HCT116 (cell line): Measurements from ENCODE around the gene MAP3K3. TPM values are rescaled to one million over a fixed set of nuclear protein-coding genes. Genes with fewer than 3 reads are reported as not detected.

ENCODE experiments used
- ATAC-seq: fragments of 200-7000 bp; cut with Tn5 transposase; 2 replicates; pipeline ENCODE4 v1.9.1; 2020; ENCODE audit warnings: mild to moderate bottlenecking, moderate library complexity
- BruUV-seq: library from RNA; stranded (reverse); fragments of 400-500 nt; replicated peaks from 2 replicates; lab custom pipeline; 2021; lab: Mats Ljungman, UMichigan
- CTCF ChIA-PET: fragments of 300-600 bp; sonication (Branson Sonifier 250); formaldehyde crosslinking; loops from one replicate; lab custom pipeline; 2021; ENCODE audit warnings: antibody characterized with exemption; lab: Charles Lee
- POLR2A ChIA-PET: fragments of 300-600, 350-600 bp; sonication (Branson Sonifier 250); formaldehyde crosslinking; loops from one replicate; lab custom pipeline; 2021; ENCODE audit warnings: antibody characterized with exemption; lab: Charles Lee
- RAD21 ChIA-PET, 2 experiments: fragments of 300-600 bp; sonication (Branson Sonifier 250); formaldehyde crosslinking; loops; one replicate each; lab custom pipeline; 2023; ENCODE audit warnings: low total read pairs in 2 of 2; ENCODE audit not compliant: uncharacterized antibody in 2 of 2, unreplicated experiment in 2 of 2, low non-redundant PET in 1 of 2; lab: Charles Lee
- DNase-seq: peaks from one replicate; pipeline ENCODE4 v3.0.0-alpha.2; 2010; ENCODE audit warnings: low read depth, low spot score
- H2AFZ ChIP-seq: fragments of 200-600 bp; shearing (Covaris generic), sonication (generic); 2 replicates; pipeline ENCODE4 v1.6.1; 2017; ENCODE audit warnings: low read depth, mixed run types, mixed read lengths, antibody characterized with exemption, low read length; ENCODE audit not compliant: poor library complexity, severe bottlenecking
- H3K27ac ChIP-seq: 2 replicates; pipeline ENCODE4 v1.5.1; 2012; ENCODE audit warnings: low read depth, low read length
- H3K27me3 ChIP-seq: fragments of 200-600 bp; sonication (generic); 2 replicates; pipeline ENCODE4 v1.6.1; 2016; ENCODE audit warnings: mixed run types, low read length, mixed read lengths; ENCODE audit not compliant: insufficient read depth
- H3K36me3 ChIP-seq, 2 experiments: fragments of 200-500 bp in 1 of 2; fragments of 200-600 bp in 1 of 2; sonication (Bioruptor generic) in 1 of 2; sonication (generic) in 1 of 2; 2 replicates each; pipeline versions ENCODE4 v1.5.1 to v1.6.1; 2014 to 2016; ENCODE audit warnings: low read length in 2 of 2, inconsistent platforms in 1 of 2, mixed read lengths in 1 of 2, mixed run types in 1 of 2; ENCODE audit not compliant: insufficient read depth in 2 of 2, control insufficient read depth in 1 of 2
- H3K4me1 ChIP-seq, 2 experiments: fragments of 200-600 bp in 1 of 2; sonication (generic) in 1 of 2; 2 replicates each; pipeline versions ENCODE4 v1.5.1 to v1.6.1; 2012 to 2017; ENCODE audit warnings: low read length in 2 of 2, inconsistent platforms in 1 of 2, mild to moderate bottlenecking in 1 of 2, mixed read lengths in 1 of 2, mixed run types in 1 of 2, moderate library complexity in 1 of 2; ENCODE audit not compliant: insufficient read depth in 2 of 2, control insufficient read depth in 1 of 2
- H3K4me2 ChIP-seq: fragments of 200-600 bp; sonication (generic); 2 replicates; pipeline ENCODE4 v1.6.1; 2017; ENCODE audit warnings: mixed run types, low read length, mixed read lengths
- H3K4me3 ChIP-seq, 2 experiments: fragments of 200-600 bp in 1 of 2; sonication (generic) in 1 of 2; replicated peaks in 1 of 2; 2 replicates each; pipeline ENCODE4 v1.5.1; 2011 to 2016; ENCODE audit warnings: low read length in 2 of 2, control low read depth in 1 of 2, low read depth in 1 of 2, mild to moderate bottlenecking in 1 of 2, mixed read lengths in 1 of 2, mixed run types in 1 of 2
- H3K79me2 ChIP-seq: fragments of 200-600 bp; sonication (generic); 2 replicates; pipeline ENCODE4 v1.6.1; 2017; ENCODE audit warnings: mild to moderate bottlenecking, mixed run types, low read length, moderate library complexity, mixed read lengths; ENCODE audit not compliant: insufficient read depth
- H3K9ac ChIP-seq: fragments of 200-600 bp; sonication (generic); 2 replicates; pipeline ENCODE4 v1.6.1; 2016; ENCODE audit warnings: low read length, mixed read lengths
- H3K9me2 ChIP-seq: fragments of 200-600 bp; sonication (generic), shearing (Covaris generic); 2 replicates; pipeline ENCODE4 v1.6.1; 2017; ENCODE audit warnings: mixed run types, mild to moderate bottlenecking, moderate library complexity; ENCODE audit not compliant: insufficient read depth
- H3K9me3 ChIP-seq, 2 experiments: fragments of 200-500 bp in 1 of 2; fragments of 200-600 bp in 1 of 2; sonication (Bioruptor generic) in 1 of 2; sonication (generic) in 1 of 2; 2 replicates each; pipeline ENCODE4 v1.6.1; 2014 to 2017; ENCODE audit warnings: low read length in 2 of 2, mixed read lengths in 2 of 2, inconsistent platforms in 1 of 2, low read depth in 1 of 2, mild to moderate bottlenecking in 1 of 2, mixed run types in 1 of 2, moderate library complexity in 1 of 2; ENCODE audit not compliant: control insufficient read depth in 1 of 2, insufficient read depth in 1 of 2
- H4K20me1 ChIP-seq: fragments of 200-600 bp; sonication (generic), shearing (Covaris generic); 2 replicates; pipeline ENCODE4 v1.6.1; 2017; ENCODE audit warnings: mixed run types, mild to moderate bottlenecking, moderate library complexity; ENCODE audit not compliant: insufficient read depth
- CTCF ChIP-seq, 3 experiments: fragments of 200-600 bp in 1 of 3; sonication (generic) in 1 of 3; IDR thresholded peaks in 2 of 3; conservative IDR thresholded peaks in 1 of 3; 2 replicates each; pipeline ENCODE4 v1.5.1; 2012 to 2017; ENCODE audit warnings: low read depth in 2 of 3, low read length in 2 of 3, antibody characterized with exemption in 1 of 3, borderline replicate concordance in 1 of 3, control low read depth in 1 of 3, mild to moderate bottlenecking in 1 of 3, mixed read lengths in 1 of 3, mixed run types in 1 of 3, moderate library complexity in 1 of 3; ENCODE audit not compliant: insufficient read depth in 1 of 3
- EGR1 ChIP-seq: IDR thresholded peaks from 2 replicates; pipeline ENCODE4 v1.6.1; 2012; ENCODE audit warnings: low read depth
- ELF1 ChIP-seq: IDR thresholded peaks from 2 replicates; pipeline ENCODE4 v1.6.1; 2012; ENCODE audit warnings: low read depth, borderline replicate concordance
- EZH2 ChIP-seq: fragments of 200-600 bp; sonication (generic); IDR thresholded peaks from 2 replicates; pipeline ENCODE4 v1.6.1; 2017; ENCODE audit warnings: antibody characterized with exemption, mixed run types
- EZH2phosphoT487 ChIP-seq: fragments of 200-600 bp; IDR thresholded peaks from 2 replicates; pipeline ENCODE4 v1.6.1; 2018; ENCODE audit warnings: antibody characterized with exemption, borderline replicate concordance
- FOSL1 ChIP-seq: IDR thresholded peaks from 2 replicates; pipeline ENCODE4 v1.6.1; 2012; ENCODE audit warnings: low read depth
- JUND ChIP-seq: IDR thresholded peaks from 2 replicates; pipeline ENCODE4 v1.6.1; 2012
- POLR2AphosphoS5 ChIP-seq: IDR thresholded peaks from 2 replicates; pipeline ENCODE4 v1.6.1; 2011; ENCODE audit warnings: mild to moderate bottlenecking, low read depth, low read length, moderate library complexity
- SIN3A ChIP-seq: IDR thresholded peaks from 2 replicates; pipeline ENCODE4 v1.6.1; 2012; ENCODE audit warnings: low read depth
- SP1 ChIP-seq: IDR thresholded peaks from 2 replicates; pipeline ENCODE4 v1.6.1; 2012; ENCODE audit warnings: low read depth
- TCF7L2 ChIP-seq: IDR thresholded peaks from 2 replicates; pipeline ENCODE4 v1.7.0; 2011; ENCODE audit warnings: borderline replicate concordance, inconsistent platforms; ENCODE audit not compliant: insufficient read depth, insufficient read length; ENCODE audit errors: extremely low read depth
- ZFX ChIP-seq: fragments of 450-650 bp; IDR thresholded peaks from 2 replicates; pipeline ENCODE4 v1.6.1; 2017
- ZNF274 ChIP-seq: fragments of 200-500 bp; sonication (Bioruptor generic); IDR thresholded peaks from 2 replicates; pipeline ENCODE4 v1.6.1; 2014; ENCODE audit warnings: mild to moderate bottlenecking, low read depth, low read length, inconsistent platforms
- intact Hi-C: fragments of 100-400 bp; cut with micrococcal nuclease; formaldehyde crosslinking; loops from 2 replicates; pipeline ENCODE4 v1.10.0; 2022
- total RNA-seq: library from RNA; stranded (reverse); gene quantifications from one replicate; pipeline ENCODE4 v1.2.1, GENCODE V29; 2021; ENCODE audit not compliant: unreplicated experiment
- TF ChIP-seq, protein P1 (sequence below): IDR thresholded peaks from 2 replicates; pipeline ENCODE4 v1.6.1; 2012
- TF ChIP-seq, protein P2 (sequence below): IDR thresholded peaks from 2 replicates; pipeline ENCODE4 v1.6.1; 2012; ENCODE audit warnings: low read depth

Gene MAP3K3
- total RNA-seq, 1 experiment from 2014 or later, result 18.5 TPM

- H3K27ac ChIP-seq, result no peak overlapping the region
- POLR2A ChIA-PET, result no interaction called here
- intact Hi-C loops, result no loop called here
- no TSS peak for BruUV-seq
- no peak overlapping the region for H3K4me2 ChIP-seq
- no peak for ATAC-seq
- CTCF ChIA-PET, result no interaction called here
- H4K20me1 ChIP-seq, result no peaks in the 10 kb centered on the region
- RAD21 ChIA-PET, result no interaction called here
- TF ChIP-seq JUND (no peak), FOSL1 (no peak), CTCF (IDR thresholded peaks at IDR 0.05 in 2 of 3, conservative IDR thresholded peaks at IDR 0.05 in 1 of 3; ENCODE audit: borderline replicate concordance in 1 of 3, insufficient read depth in 1 of 3, low read depth in 2 of 3, low read length in 2 of 3) (no peak), SP1 (no peak), EZH2phosphoT487 (no peak)
- TF ChIP-seq, protein P1, sequence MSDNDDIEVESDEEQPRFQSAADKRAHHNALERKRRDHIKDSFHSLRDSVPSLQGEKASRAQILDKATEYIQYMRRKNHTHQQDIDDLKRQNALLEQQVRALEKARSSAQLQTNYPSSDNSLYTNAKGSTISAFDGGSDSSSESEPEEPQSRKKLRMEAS, result no peak
- TF ChIP-seq, all 23 proteins: peak for 0
- Histone ChIP-seq H3K4me3 (no peak overlapping the region), H3K27me3 (no peaks in the 10 kb centered on the region), H3K9me2 (no peaks in the 10 kb centered on the region), H2AFZ (no peak overlapping the region), H3K36me3 (0 out of 4 replicates have a peak, but pooled peaks cover 0 to 5% of the 10 kb centered on the region in 2 experiments), H3K4me1 (no peaks in the 10 kb centered on the region), H3K9ac (no peak overlapping the region), H3K79me2 (no peaks in the 10 kb centered on the region), H3K9me3 (no peaks in the 10 kb centered on the region)
- DNase-seq, result no peak
Measured at GRCh38 chr17:63653050-63653449, 30.8 kb downstream of the MAP3K3 start.

DNA sequence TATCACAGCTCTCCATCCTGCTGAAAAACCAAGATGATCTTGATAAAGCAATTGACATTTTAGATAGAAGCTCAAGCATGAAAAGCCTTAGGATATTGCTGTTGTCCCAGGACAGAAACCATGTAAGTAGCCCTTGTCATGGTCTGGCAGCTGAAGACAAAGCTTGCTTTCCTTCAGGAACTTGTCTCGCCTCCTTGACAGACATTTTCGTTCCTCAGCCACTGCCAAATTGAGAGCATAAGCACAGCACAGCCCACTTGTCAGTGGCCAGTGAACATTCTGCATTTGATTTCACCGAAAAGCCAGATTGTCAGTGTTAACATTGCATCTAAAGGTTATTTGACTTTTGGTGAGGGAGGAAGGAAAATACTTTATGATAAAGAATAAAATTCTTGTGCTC, 35.6 kb downstream of the MAP3K3 start:
- CTCF ChIA-PET, result no interaction called here
- H3K9me3 ChIP-seq, result no peaks in the 10 kb centered on the region
- ATAC-seq (no peak), DNase-seq (no peak)
- H2AFZ ChIP-seq, result no peak overlapping the region
- no peaks in the 10 kb centered on the region for H3K79me2 ChIP-seq
- intact Hi-C loops, result no loop called here
- H3K9me2 ChIP-seq, result no peaks in the 10 kb centered on the region
- POLR2A ChIA-PET, result no interaction called here
- H3K4me3 ChIP-seq, result no peak overlapping the region
- H3K36me3 ChIP-seq, result 0 out of 4 replicates have a peak, but pooled peaks cover 0 to 5% of the 10 kb centered on the region in 2 experiments
- no TSS peak for BruUV-seq
- H4K20me1 ChIP-seq, result no peaks in the 10 kb centered on the region
- H3K27me3 ChIP-seq, result no peaks in the 10 kb centered on the region
- no peak overlapping the region for H3K9ac ChIP-seq
- no peaks in the 10 kb centered on the region for H3K4me1 ChIP-seq
- H3K4me2 ChIP-seq, result no peak overlapping the region
- no peak overlapping the region for H3K27ac ChIP-seq
- RAD21 ChIA-PET, result no interaction called here
- TF ChIP-seq SIN3A, result no peak
- TF ChIP-seq, protein P2, sequence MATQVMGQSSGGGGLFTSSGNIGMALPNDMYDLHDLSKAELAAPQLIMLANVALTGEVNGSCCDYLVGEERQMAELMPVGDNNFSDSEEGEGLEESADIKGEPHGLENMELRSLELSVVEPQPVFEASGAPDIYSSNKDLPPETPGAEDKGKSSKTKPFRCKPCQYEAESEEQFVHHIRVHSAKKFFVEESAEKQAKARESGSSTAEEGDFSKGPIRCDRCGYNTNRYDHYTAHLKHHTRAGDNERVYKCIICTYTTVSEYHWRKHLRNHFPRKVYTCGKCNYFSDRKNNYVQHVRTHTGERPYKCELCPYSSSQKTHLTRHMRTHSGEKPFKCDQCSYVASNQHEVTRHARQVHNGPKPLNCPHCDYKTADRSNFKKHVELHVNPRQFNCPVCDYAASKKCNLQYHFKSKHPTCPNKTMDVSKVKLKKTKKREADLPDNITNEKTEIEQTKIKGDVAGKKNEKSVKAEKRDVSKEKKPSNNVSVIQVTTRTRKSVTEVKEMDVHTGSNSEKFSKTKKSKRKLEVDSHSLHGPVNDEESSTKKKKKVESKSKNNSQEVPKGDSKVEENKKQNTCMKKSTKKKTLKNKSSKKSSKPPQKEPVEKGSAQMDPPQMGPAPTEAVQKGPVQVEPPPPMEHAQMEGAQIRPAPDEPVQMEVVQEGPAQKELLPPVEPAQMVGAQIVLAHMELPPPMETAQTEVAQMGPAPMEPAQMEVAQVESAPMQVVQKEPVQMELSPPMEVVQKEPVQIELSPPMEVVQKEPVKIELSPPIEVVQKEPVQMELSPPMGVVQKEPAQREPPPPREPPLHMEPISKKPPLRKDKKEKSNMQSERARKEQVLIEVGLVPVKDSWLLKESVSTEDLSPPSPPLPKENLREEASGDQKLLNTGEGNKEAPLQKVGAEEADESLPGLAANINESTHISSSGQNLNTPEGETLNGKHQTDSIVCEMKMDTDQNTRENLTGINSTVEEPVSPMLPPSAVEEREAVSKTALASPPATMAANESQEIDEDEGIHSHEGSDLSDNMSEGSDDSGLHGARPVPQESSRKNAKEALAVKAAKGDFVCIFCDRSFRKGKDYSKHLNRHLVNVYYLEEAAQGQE, result no peak
- TF ChIP-seq TCF7L2, result no peak
- TF ChIP-seq EGR1, result no peak
- no peak for TF ChIP-seq ELF1
- no peak for TF ChIP-seq JUND
- TF ChIP-seq ZFX, result no peak
- TF ChIP-seq ZNF274, result no peak
- no peak for TF ChIP-seq EZH2
- no peak for TF ChIP-seq POLR2AphosphoS5
